Mesenchymal stem cell (in vitro differentiated cells and primary cell): ENCODE data around the gene AK3.
"Not testable (repeated sequence)": the region's sequence is repeated elsewhere in the genome, so short reads cannot be mapped to it uniquely, and the experiment has no call there.

Experiments
- DNase-seq: peaks from one replicate; pipeline ENCODE4 v3.0.0-alpha.2; 2013
- H2AFZ ChIP-seq: one replicate; pipeline ENCODE4 v1.6.1; 2013; ENCODE audit warnings: low read depth, mild to moderate bottlenecking, control low read depth, inconsistent platforms, low read length, moderate library complexity
- H2AK5ac ChIP-seq: 2 replicates; pipeline ENCODE4 v1.6.1; 2013; ENCODE audit warnings: low read length, moderate library complexity, mild to moderate bottlenecking, inconsistent platforms; ENCODE audit not compliant: severe bottlenecking
- H2BK120ac ChIP-seq: one replicate; pipeline ENCODE4 v1.6.1; 2013; ENCODE audit warnings: low read depth, mild to moderate bottlenecking, inconsistent platforms, low read length, moderate library complexity
- H2BK12ac ChIP-seq, 2 experiments: one replicate each; pipeline ENCODE4 v1.6.1; 2013; ENCODE audit warnings: inconsistent platforms in 2 of 2, low read length in 2 of 2, mild to moderate bottlenecking in 2 of 2, moderate library complexity in 2 of 2, control low read depth in 1 of 2
- H2BK15ac ChIP-seq: one replicate; pipeline ENCODE4 v1.6.1; 2013; ENCODE audit warnings: mild to moderate bottlenecking, low read depth, inconsistent platforms; ENCODE audit not compliant: poor library complexity, severe bottlenecking
- H2BK5ac ChIP-seq: 2 replicates; pipeline ENCODE4 v1.6.1; 2013; ENCODE audit warnings: low read depth, mild to moderate bottlenecking, low read length, control low read depth, inconsistent platforms; ENCODE audit not compliant: poor library complexity, severe bottlenecking
- H3K14ac ChIP-seq, 2 experiments: one replicate each; pipeline ENCODE4 v1.6.1; 2013; ENCODE audit warnings: inconsistent platforms in 2 of 2, low read length in 2 of 2, control low read depth in 1 of 2, mild to moderate bottlenecking in 1 of 2, moderate library complexity in 1 of 2
- H3K18ac ChIP-seq, 2 experiments: one replicate each; pipeline ENCODE4 v1.6.1; 2013; ENCODE audit warnings: inconsistent platforms in 2 of 2, low read length in 2 of 2, control low read depth in 1 of 2, low read depth in 1 of 2, mild to moderate bottlenecking in 1 of 2
- H3K23ac ChIP-seq, 2 experiments: one replicate each; pipeline ENCODE4 v1.6.1; 2013; ENCODE audit warnings: inconsistent platforms in 2 of 2, low read length in 2 of 2, mild to moderate bottlenecking in 2 of 2, moderate library complexity in 2 of 2, control low read depth in 1 of 2
- H3K27ac ChIP-seq: 2 replicates; pipeline ENCODE4 v1.5.1; 2013; ENCODE audit warnings: mild to moderate bottlenecking, moderate library complexity, low read length, control low read depth, inconsistent platforms; ENCODE audit not compliant: poor library complexity, severe bottlenecking
- H3K27me3 ChIP-seq, 2 experiments: 2 replicates each; pipeline versions ENCODE4 v1.6.1 to v1.7.0; 2013; ENCODE audit warnings: low read length in 2 of 2, mild to moderate bottlenecking in 2 of 2, moderate library complexity in 2 of 2, control low read depth in 1 of 2, inconsistent platforms in 1 of 2; ENCODE audit not compliant: control insufficient read depth in 1 of 2, insufficient read depth in 1 of 2
- H3K36me3 ChIP-seq, 2 experiments: 2 replicates each; pipeline versions ENCODE4 v1.6.1 to v1.7.0; 2013; ENCODE audit warnings: low read length in 2 of 2, control low read depth in 1 of 2, inconsistent platforms in 1 of 2, low read depth in 1 of 2, mild to moderate bottlenecking in 1 of 2; ENCODE audit not compliant: insufficient read depth in 2 of 2, control insufficient read depth in 1 of 2
- H3K4ac ChIP-seq, 2 experiments: one replicate each; pipeline ENCODE4 v1.6.1; 2013; ENCODE audit warnings: inconsistent platforms in 2 of 2, low read length in 2 of 2, mild to moderate bottlenecking in 2 of 2, moderate library complexity in 2 of 2, control low read depth in 1 of 2, low read depth in 1 of 2
- H3K4me1 ChIP-seq: 2 replicates; pipeline ENCODE4 v1.6.1; 2013; ENCODE audit warnings: low read depth, low read length, control low read depth; ENCODE audit not compliant: control insufficient read depth, insufficient read depth
- H3K4me2 ChIP-seq: 2 replicates; pipeline ENCODE4 v1.6.1; 2013; ENCODE audit warnings: low read length, mild to moderate bottlenecking, inconsistent platforms; ENCODE audit not compliant: poor library complexity, severe bottlenecking
- H3K4me3 ChIP-seq, 2 experiments: 2 replicates each; pipeline versions ENCODE4 v1.5.1 to v1.7.0; 2013; ENCODE audit warnings: low read length in 2 of 2, mild to moderate bottlenecking in 2 of 2, control low read depth in 1 of 2, low read depth in 1 of 2; ENCODE audit not compliant: insufficient read depth in 1 of 2
- H3K79me1 ChIP-seq: replicated peaks from 2 replicates; pipeline ENCODE4 v1.6.1; 2013; ENCODE audit warnings: mild to moderate bottlenecking, control low read depth, low read length, inconsistent platforms; ENCODE audit not compliant: poor library complexity, severe bottlenecking
- H3K9ac ChIP-seq: 2 replicates; pipeline ENCODE4 v1.7.0; 2013; ENCODE audit warnings: mild to moderate bottlenecking, low read length, moderate library complexity
- H3K9me3 ChIP-seq: 2 replicates; pipeline ENCODE4 v1.7.0; 2013; ENCODE audit warnings: mild to moderate bottlenecking, low read length; ENCODE audit not compliant: control insufficient read depth
- H4K8ac ChIP-seq: one replicate; pipeline ENCODE4 v1.6.1; 2013; ENCODE audit warnings: inconsistent platforms, mild to moderate bottlenecking, low read length, moderate library complexity
- H4K91ac ChIP-seq: one replicate; pipeline ENCODE4 v1.6.1; 2013; ENCODE audit warnings: mild to moderate bottlenecking, low read length, inconsistent platforms
- WGBS: methylation state at CpG from one replicate; pipeline ENCODE4 v1.1.7; 2013; ENCODE audit warnings: mixed read lengths; 5-methylcytosine and 5-hydroxymethylcytosine counted together

Gene AK3

GRCh38 chr9:4784403-4784802 is 43.4 kb upstream of the AK3 start:
- Histone ChIP-seq H3K23ac (no peak overlapping the region), H2AK5ac (no peak overlapping the region), H2BK120ac (no peak overlapping the region), H3K4ac (no peak overlapping the region), H4K8ac (no peak overlapping the region), H3K79me1 (no peaks in the 10 kb centered on the region), H3K18ac (no peak overlapping the region), H3K14ac (no peak overlapping the region), H2AFZ (no peak overlapping the region), H3K9ac (no peak overlapping the region), H2BK15ac (no peak overlapping the region), H3K36me3 (no peaks in the 10 kb centered on the region), H3K4me1 (peaks cover 4% of the 10 kb centered on the region), H3K27ac (no peak overlapping the region), H3K4me3 (no peak overlapping the region), H4K91ac (no peak overlapping the region), H3K4me2 (no peak overlapping the region), H2BK5ac (no peak overlapping the region), H3K9me3 (no peaks in the 10 kb centered on the region), H2BK12ac (no peak overlapping the region), H3K27me3 (peaks cover 0 to 4% of the 10 kb centered on the region in 2 experiments)
- WGBS: no CpG with 5 or more reads among the region's 2 CpGs
- no peak for DNase-seq

GRCh38 chr9:4783191-4783590 is 42.2 kb upstream of the AK3 start:
- not testable (repeated sequence) for H3K9me3 ChIP-seq, H3K4me3 ChIP-seq, H3K9ac ChIP-seq, H3K79me1 ChIP-seq, H3K27ac ChIP-seq, H4K91ac ChIP-seq, H2BK12ac ChIP-seq, H4K8ac ChIP-seq, H3K23ac ChIP-seq, H2AFZ ChIP-seq, H2BK15ac ChIP-seq, H3K4ac ChIP-seq, H3K4me2 ChIP-seq, H3K14ac ChIP-seq, H3K4me1 ChIP-seq, H2BK5ac ChIP-seq, H2BK120ac ChIP-seq, DNase-seq, H2AK5ac ChIP-seq, H3K18ac ChIP-seq, H3K36me3 ChIP-seq, H3K27me3 ChIP-seq
- 95% methylated on average over 4 of the region's 4 CpGs for WGBS

DNA sequence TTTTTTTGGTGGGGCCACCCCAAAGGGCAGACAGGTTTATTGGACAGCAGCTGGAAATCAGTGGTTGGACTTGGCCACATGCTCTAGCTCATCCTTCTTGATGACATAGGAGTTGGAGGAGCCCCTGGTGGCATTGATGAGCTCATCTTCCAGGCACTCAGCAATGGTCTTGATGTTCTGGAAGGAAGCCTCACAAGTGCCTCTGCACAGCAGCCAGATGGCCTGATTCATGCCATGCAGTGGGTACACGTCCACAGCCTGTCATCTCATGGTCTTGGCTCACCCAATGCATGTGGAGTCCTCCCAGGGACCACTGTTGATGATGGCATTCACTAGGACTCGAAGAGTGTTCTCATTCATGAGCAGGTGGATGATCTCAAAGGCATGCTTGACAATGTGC is 40.4 kb upstream of the AK3 start:
- no peak for DNase-seq

DNA sequence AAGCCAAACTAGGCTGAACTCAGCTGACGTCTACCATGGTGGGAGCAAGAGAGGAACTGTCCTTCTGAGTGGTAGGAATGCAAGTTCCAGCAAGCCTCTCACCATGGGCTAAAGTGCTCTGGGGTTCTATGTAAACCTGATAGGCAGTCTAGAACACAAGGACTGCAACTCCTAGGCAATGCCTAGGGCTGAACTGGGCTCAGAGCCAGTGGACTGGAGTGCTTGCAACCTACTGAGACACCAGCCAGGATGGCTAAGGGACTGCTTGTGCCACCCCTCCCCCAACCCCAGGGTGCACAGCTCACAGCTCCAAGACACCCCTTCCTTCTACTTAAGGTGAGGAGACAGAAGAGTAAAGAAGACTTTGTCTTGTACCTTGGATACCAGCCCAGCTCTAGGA is 39.6 kb upstream of the AK3 start:
- Histone ChIP-seq H2BK12ac (no peak overlapping the region), H3K27me3 (peaks cover 0 to 4% of the 10 kb centered on the region in 2 experiments), H3K27ac (no peak overlapping the region), H3K4me1 (peaks cover 4% of the 10 kb centered on the region), H3K4me3 (no peak overlapping the region), H4K8ac (no peak overlapping the region), H3K23ac (no peak overlapping the region), H2BK15ac (no peak overlapping the region), H2BK5ac (no peak overlapping the region), H3K4me2 (no peak overlapping the region), H3K79me1 (no peaks in the 10 kb centered on the region), H3K18ac (no peak overlapping the region), H3K36me3 (no peaks in the 10 kb centered on the region), H3K4ac (no peak overlapping the region), H3K14ac (no peak overlapping the region), H2BK120ac (no peak overlapping the region), H2AK5ac (no peak overlapping the region), H2AFZ (no peak overlapping the region), H4K91ac (no peak overlapping the region), H3K9me3 (no peaks in the 10 kb centered on the region), H3K9ac (no peak overlapping the region)
- WGBS: 86% methylated on average over 1 of the region's 1 CpG
- DNase-seq: no peak

More for the DNA sequence above, 40.4 kb upstream of the AK3 start:
- Histone ChIP-seq H3K4me2 (no peak overlapping the region), H4K8ac (no peak overlapping the region), H3K27ac (no peak overlapping the region), H3K27me3 (peaks cover 0 to 4% of the 10 kb centered on the region in 2 experiments), H2BK12ac (no peak overlapping the region), H3K4me1 (peaks cover 4% of the 10 kb centered on the region), H3K9me3 (no peaks in the 10 kb centered on the region), H2AFZ (no peak overlapping the region), H2BK15ac (no peak overlapping the region), H3K18ac (no peak overlapping the region), H2BK120ac (no peak overlapping the region), H3K14ac (peak overlapping the region in 1 of 2 experiments; percentile 14), H2AK5ac (no peak overlapping the region), H3K4ac (no peak overlapping the region), H4K91ac (no peak overlapping the region), H3K9ac (no peak overlapping the region), H2BK5ac (no peak overlapping the region), H3K23ac (no peak overlapping the region), H3K79me1 (no peaks in the 10 kb centered on the region), H3K36me3 (no peaks in the 10 kb centered on the region), H3K4me3 (no peak overlapping the region)
- 42% methylated on average over 2 of the region's 2 CpGs for WGBS
